ENCODE data around the gene HDHD5.

The HDHD5 gene

GRCh38 chr22:17121233-17122195, 37.6 kb downstream of the HDHD5 start, which contains the start of gene TMEM121B:
TSS of gene TMEM121B (minus strand) at chr22:17121360. CDS start at chr22:17121127, 233 bp downstream.
- Mint-ChIP-seq H3K9me3 (no peaks in the 10 kb centered on the region), H3K27ac (no peak within 1 kb of the TSS), H3K27me3 (peaks cover 17% of the 10 kb centered on the region), H3K36me3 (ENCODE audit: low read depth) (peaks cover 7% of the 10 kb centered on the region), H3K4me1 (ENCODE audit: low read depth) (peaks cover 49% of the 10 kb centered on the region), H3K4me3 (peak within 1 kb of the TSS; percentile 82)
- intact Hi-C loops (cut with micrococcal nuclease): loop anchor here (2.0 to 5.0 kb wide), 3 partner anchors 15 to 36 kb away; partner anchors contain the start of gene HDHD5

DNA sequence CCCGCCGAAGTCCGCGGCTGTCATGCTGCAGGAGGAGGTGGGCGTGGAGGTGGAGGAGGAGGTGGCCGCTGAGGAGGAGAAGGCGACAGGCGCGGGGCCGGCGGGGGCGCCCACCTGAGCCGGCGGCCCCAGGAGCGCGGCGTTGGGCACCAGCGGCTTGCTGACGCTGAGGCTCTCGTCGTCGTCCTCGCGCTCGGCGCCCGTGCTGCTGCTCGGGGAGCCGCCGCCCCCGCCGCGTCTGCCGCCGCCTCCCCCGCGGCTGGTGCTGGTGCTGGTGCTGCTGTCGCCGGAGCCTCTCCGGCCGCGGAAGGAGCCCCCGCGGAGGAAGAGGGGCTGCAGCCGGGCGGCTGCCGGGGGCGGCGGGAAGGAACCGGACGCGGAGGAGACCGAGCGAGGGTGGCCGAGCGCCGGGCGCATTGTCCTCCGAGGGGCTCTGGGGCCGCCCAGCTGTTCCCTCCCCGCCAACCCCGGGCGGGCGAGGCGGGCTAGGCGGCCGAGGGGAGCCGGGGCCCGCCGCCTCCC, 38.3 kb downstream of the HDHD5 start:
- intact Hi-C loops (cut with micrococcal nuclease): loop anchor here (2.0 to 5.0 kb wide), 3 partner anchors 14 to 37 kb away; partner anchors contain the start of gene HDHD5
- Mint-ChIP-seq H3K4me3 (peak overlapping the region; percentile 82), H3K27me3 (peaks cover 17% of the 10 kb centered on the region)

DNA sequence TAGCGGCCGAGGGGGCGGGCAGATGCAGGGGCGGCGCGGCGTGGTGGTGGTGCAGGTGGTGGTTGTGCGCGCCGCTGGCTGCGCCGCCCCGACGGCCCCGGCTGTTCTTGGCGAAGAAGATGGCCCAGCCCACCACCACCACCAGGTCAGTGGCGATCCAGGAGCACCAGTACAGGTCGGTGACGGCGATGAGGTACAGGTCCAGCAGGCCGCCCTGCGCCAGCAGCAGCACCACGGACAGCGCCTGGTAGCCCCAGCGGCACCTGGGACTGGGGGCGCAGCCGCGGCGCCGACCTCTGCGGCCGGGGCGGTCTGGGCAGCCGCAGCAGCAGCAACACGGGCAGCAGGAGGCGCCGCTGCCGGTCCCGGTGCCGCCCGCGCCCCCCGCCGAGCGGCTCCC, 38.8 kb downstream of the HDHD5 start:
- peaks cover 7% of the 10 kb centered on the region for H3K36me3 Mint-ChIP-seq (ENCODE audit: low read depth)
- H3K27me3 Mint-ChIP-seq: peaks cover 17% of the 10 kb centered on the region
- peaks cover 62% of the 10 kb centered on the region for H3K4me1 Mint-ChIP-seq (ENCODE audit: low read depth)
- peak overlapping the region; percentile 82 for H3K4me3 Mint-ChIP-seq
- no peak overlapping the region for H3K27ac Mint-ChIP-seq
- no peaks in the 10 kb centered on the region for H3K9me3 Mint-ChIP-seq
- intact Hi-C loops (cut with micrococcal nuclease): loop anchor here (2.0 to 5.0 kb wide), 3 partner anchors 13 to 37 kb away; partner anchors contain the start of gene HDHD5

More for the DNA sequence above, 38.3 kb downstream of the HDHD5 start:
- Mint-ChIP-seq H3K4me1 (ENCODE audit: low read depth) (peaks cover 57% of the 10 kb centered on the region), H3K9me3 (no peaks in the 10 kb centered on the region), H3K27ac (no peak overlapping the region), H3K36me3 (ENCODE audit: low read depth) (peaks cover 7% of the 10 kb centered on the region)

DNA sequence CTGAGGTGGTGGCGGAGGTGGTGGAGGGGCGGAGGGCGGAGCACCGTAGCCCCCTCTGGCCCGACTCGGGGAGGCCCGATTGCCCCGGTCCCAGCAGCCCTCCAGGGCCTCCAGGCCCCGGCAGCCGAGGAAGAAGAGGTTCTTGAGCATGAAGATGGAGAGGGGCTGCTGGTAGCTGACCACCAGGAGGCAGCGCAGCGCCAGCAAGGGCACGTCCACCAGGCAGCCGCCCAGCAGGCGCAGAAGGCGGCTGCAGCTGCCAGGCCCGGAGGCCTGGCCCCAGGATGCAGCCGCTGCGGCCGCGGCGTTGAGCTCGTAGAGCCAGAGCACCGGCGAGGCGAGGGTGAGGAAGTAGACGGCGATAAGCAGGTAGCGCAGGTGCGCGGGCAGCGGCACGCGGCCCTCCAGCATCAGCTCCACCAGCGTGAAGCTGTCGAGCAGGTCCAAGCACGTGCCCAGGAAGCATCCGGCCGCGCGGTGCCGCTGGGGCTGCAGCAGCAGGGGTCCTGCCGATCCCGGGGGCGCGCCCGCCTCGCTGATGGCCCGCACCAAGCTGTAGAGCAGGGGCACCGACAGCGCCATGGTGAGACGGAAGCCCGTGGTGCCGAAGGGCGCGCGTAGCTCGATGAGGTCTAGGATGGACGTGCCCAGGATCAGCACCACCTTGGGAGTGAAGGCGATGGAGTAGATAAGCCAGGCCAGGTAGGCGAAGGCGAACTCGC, 39.4 kb downstream of the HDHD5 start:
- intact Hi-C loops (cut with micrococcal nuclease): loop anchor here (2.0 to 5.0 kb wide), 4 partner anchors 13 to 53 kb away; partner anchors contain the start of gene HDHD5
- H3K4me1 Mint-ChIP-seq (ENCODE audit: low read depth): peaks cover 66% of the 10 kb centered on the region

GRCh38 chr22:17118342-17118741, 40.7 kb downstream of the HDHD5 start:
- Mint-ChIP-seq H3K4me3 (peak overlapping the region; percentile 53), H3K9me3 (no peaks in the 10 kb centered on the region), H3K4me1 (ENCODE audit: low read depth) (peaks cover 76% of the 10 kb centered on the region), H3K36me3 (ENCODE audit: low read depth) (peaks cover 15% of the 10 kb centered on the region), H3K27me3 (peaks cover 17% of the 10 kb centered on the region), H3K27ac (peak overlapping the region; percentile 85)
- intact Hi-C loops (cut with micrococcal nuclease): loop anchor here (5.0 kb wide), 1 partner anchor 54 kb away; no protein-coding TSS in a partner anchor

More for the DNA sequence above, 39.4 kb downstream of the HDHD5 start:
- H3K27ac Mint-ChIP-seq: no peak overlapping the region
- peaks cover 17% of the 10 kb centered on the region for H3K27me3 Mint-ChIP-seq
- no peaks in the 10 kb centered on the region for H3K9me3 Mint-ChIP-seq
- peak overlapping the region; percentile 66 for H3K4me3 Mint-ChIP-seq
- H3K36me3 Mint-ChIP-seq (ENCODE audit: low read depth): peaks cover 7% of the 10 kb centered on the region

DNA sequence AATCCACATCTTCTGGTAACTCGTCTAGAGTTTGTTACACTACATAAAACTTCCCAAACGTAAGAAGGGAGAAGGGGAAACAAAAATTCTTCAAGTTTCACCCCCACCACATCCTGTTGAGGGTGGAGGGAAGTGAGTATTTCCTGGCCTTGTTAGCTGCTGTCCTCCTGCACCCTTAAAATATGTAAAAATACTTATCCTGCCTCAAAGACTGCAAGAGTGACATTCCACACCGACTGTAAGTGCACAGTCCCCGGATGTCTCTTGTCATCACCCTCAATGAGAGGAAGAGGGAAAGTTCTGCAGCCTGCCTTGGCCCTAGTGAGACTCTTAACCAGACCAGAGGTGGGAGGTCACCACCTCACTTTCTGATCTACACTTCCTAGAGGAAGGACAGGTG, 41.2 kb downstream of the HDHD5 start:
- peak overlapping the region; percentile 85 for H3K27ac Mint-ChIP-seq
- peak overlapping the region; percentile 53 for H3K4me3 Mint-ChIP-seq
- intact Hi-C loops (cut with micrococcal nuclease): loop anchor here (5.0 kb wide), 1 partner anchor 54 kb away; no protein-coding TSS in a partner anchor
- H3K4me1 Mint-ChIP-seq (ENCODE audit: low read depth): peaks cover 80% of the 10 kb centered on the region
- H3K36me3 Mint-ChIP-seq (ENCODE audit: low read depth): peaks cover 19% of the 10 kb centered on the region
- H3K27me3 Mint-ChIP-seq: peaks cover 17% of the 10 kb centered on the region
- H3K9me3 Mint-ChIP-seq: no peaks in the 10 kb centered on the region

DNA sequence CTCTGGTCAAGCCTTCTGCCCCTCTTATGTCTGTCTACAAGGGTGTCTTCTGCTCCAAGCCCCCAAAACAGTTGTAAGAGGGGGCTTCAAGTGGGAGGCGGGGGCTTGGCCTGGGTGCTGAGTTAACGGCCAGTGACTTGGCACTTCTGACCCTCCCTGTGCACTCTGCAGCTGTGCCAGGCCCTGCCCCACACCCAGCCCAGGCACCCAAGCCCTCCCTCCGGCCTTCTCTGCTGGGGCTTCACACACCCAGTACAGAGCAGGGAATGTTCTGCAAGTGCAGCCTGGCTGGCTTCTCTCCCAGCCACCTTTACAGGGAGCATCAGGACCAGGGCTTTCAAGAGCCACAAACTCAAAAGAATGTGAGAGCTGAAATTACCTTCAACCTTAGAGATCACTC, 41.7 kb downstream of the HDHD5 start:
- peak overlapping the region; percentile 85 for H3K27ac Mint-ChIP-seq
- peaks cover 85% of the 10 kb centered on the region for H3K4me1 Mint-ChIP-seq (ENCODE audit: low read depth)
- peak overlapping the region; percentile 53 for H3K4me3 Mint-ChIP-seq
- H3K27me3 Mint-ChIP-seq: peaks cover 13% of the 10 kb centered on the region
- peaks cover 24% of the 10 kb centered on the region for H3K36me3 Mint-ChIP-seq (ENCODE audit: low read depth)
- H3K9me3 Mint-ChIP-seq: no peaks in the 10 kb centered on the region
- intact Hi-C loops (cut with micrococcal nuclease): loop anchor here (5.0 kb wide), 1 partner anchor 55 kb away; no protein-coding TSS in a partner anchor

DNA sequence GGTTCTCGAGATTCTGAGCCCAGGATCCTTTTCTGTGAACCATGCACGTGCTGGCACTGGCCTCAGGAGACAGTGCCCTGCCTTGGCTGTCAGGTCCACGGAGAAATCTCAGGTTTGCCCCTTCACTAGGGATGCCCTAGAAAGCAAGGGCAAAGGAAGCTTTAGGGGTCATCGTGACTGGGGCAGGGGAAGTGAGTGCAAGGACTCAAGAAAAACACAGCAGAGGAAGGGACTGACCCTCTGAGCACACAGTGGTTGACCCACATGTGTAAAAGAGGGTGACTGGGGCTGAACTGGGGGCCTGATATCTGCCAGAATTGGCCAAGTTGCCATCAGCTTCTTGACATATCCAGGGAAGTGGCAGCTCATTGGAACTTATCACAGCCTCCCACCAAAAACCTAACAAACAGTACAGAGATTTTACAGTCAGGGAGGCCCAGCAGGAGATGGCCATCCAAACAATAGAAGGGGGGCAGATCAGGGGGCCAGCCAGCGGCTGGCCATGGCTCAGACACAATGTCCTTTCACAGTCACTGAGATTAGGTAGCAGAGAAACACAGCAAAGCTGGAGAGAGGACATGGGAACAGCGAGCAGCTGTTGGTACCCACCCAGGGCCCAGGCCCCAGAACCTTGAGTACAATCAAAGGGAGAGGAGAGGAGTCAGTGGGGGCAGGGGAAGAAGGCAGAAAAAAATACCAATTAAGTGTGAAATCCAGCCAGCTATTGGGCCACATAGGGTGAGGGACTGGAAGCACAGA, 42.3 kb downstream of the HDHD5 start:
- H3K27me3 Mint-ChIP-seq: peaks cover 8% of the 10 kb centered on the region
- H3K4me1 Mint-ChIP-seq (ENCODE audit: low read depth): peaks cover 87% of the 10 kb centered on the region
- intact Hi-C loops (cut with micrococcal nuclease): loop anchor here (5.0 kb wide), 1 partner anchor 56 kb away; no protein-coding TSS in a partner anchor
- no peaks in the 10 kb centered on the region for H3K9me3 Mint-ChIP-seq
- peak overlapping the region; percentile 85 for H3K27ac Mint-ChIP-seq
- H3K4me3 Mint-ChIP-seq: peak overlapping the region; percentile 30
- H3K36me3 Mint-ChIP-seq (ENCODE audit: low read depth): peaks cover 30% of the 10 kb centered on the region

GRCh38 chr22:17115945-17116565, 43.0 kb downstream of the HDHD5 start:
- Mint-ChIP-seq H3K27ac (peak overlapping the region; percentile 85), H3K27me3 (peaks cover 4% of the 10 kb centered on the region), H3K36me3 (ENCODE audit: low read depth) (peaks cover 37% of the 10 kb centered on the region), H3K9me3 (no peaks in the 10 kb centered on the region), H3K4me3 (no peak overlapping the region), H3K4me1 (ENCODE audit: low read depth) (peaks cover 91% of the 10 kb centered on the region)
- intact Hi-C loops (cut with micrococcal nuclease): loop anchor here (5.0 kb wide), 1 partner anchor 56 kb away; no protein-coding TSS in a partner anchor

DNA sequence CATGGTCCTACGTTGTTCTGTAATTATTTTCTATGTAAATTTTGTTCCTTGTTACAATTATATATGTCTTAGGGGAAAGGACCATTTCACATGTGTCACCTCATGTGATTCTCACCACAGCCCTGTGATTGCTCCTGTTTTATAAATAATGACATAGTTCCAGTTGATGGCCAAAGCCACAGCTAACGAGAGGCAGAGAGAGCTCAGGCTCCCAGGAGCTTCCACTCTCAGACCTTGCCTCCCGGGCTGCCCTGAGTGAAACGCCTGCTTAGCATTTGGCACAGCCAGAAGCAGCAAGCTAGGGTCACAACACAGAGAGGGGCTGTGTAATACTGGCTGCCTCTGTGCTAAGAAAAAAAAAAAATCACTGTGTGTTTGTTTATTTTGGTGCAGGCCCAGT, 43.8 kb downstream of the HDHD5 start:
- intact Hi-C loops (cut with micrococcal nuclease): loop anchor here (5.0 kb wide), 1 partner anchor 57 kb away; no protein-coding TSS in a partner anchor
- peaks cover 4% of the 10 kb centered on the region for H3K27me3 Mint-ChIP-seq
- no peaks in the 10 kb centered on the region for H3K9me3 Mint-ChIP-seq
- peaks cover 99% of the 10 kb centered on the region for H3K4me1 Mint-ChIP-seq (ENCODE audit: low read depth)
- peak overlapping the region; percentile 85 for H3K27ac Mint-ChIP-seq
- peaks cover 46% of the 10 kb centered on the region for H3K36me3 Mint-ChIP-seq (ENCODE audit: low read depth)
- H3K4me3 Mint-ChIP-seq: no peak overlapping the region

- Mint-ChIP-seq H3K9me3 (no peaks in the 10 kb centered on the region), H3K27ac (peak overlapping the region; percentile 44), H3K4me3 (no peak overlapping the region), H3K4me1 (ENCODE audit: low read depth) (peaks cover 100% of the 10 kb centered on the region), H3K36me3 (ENCODE audit: low read depth) (peaks cover 49% of the 10 kb centered on the region), H3K27me3 (peaks cover 4% of the 10 kb centered on the region)
- intact Hi-C loops (cut with micrococcal nuclease): loop anchor here (5.0 kb wide), 1 partner anchor 57 kb away; no protein-coding TSS in a partner anchor
Observed at GRCh38 chr22:17114898-17115235, 44.2 kb downstream of the HDHD5 start.

DNA sequence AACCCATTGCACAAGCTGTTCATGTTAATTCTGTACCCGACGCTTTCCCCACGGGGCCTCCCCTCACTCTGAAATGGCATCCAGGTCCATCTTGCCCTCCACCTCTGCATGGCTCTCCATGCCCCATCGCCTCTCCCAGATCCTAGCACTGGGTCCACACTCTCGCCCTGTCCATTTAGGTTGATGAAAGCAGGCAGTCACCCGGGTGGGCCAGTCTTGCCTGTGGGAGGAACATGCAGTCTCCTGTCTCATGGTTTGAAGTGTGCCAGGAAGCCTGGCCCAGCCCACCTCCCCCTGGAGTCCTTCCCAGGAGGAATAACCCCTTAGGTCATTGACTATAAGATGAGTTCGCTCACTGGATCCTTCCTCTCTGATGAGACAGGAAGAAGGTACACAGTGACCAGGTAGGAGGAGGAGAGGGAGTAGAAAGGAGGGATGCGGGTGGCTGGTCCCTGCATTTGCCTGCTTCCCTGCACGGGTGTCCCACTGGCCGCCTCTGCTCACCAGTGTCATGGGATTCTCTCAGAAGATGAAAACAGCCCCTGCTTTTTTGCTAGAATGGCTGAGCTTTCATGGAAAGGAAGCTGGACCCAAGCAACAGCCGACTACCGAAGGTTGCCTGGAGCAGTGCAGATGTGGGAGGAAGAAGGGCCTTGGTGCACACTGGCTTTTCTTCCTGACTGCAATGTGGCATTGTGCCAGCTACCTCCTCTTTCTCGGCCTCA, 44.7 kb downstream of the HDHD5 start:
- no peak overlapping the region for H3K4me3 Mint-ChIP-seq
- peaks cover 100% of the 10 kb centered on the region for H3K4me1 Mint-ChIP-seq (ENCODE audit: low read depth)
- intact Hi-C loops (cut with micrococcal nuclease): no loop called here
- H3K9me3 Mint-ChIP-seq: no peaks in the 10 kb centered on the region
- peak overlapping the region; percentile 44 for H3K27ac Mint-ChIP-seq
- H3K36me3 Mint-ChIP-seq (ENCODE audit: low read depth): peaks cover 50% of the 10 kb centered on the region
- no peaks in the 10 kb centered on the region for H3K27me3 Mint-ChIP-seq
